Right cardiac atrium (tissue), 5 donors: ENCODE measurements around the gene ANKRD22. TPM values are rescaled to one million over a fixed set of nuclear protein-coding genes. Genes with fewer than 3 reads are reported as not detected.
"Not testable (repeated sequence)": the region's sequence is repeated elsewhere in the genome, so short reads cannot be mapped to it uniquely, and the experiment has no call there.

Experiments used
- ATAC-seq, 2 donors: fragments of 200-7000 bp; cut with Tn5 transposase; one replicate each; pipeline versions ENCODE4 v1.8.0 to v1.9.1; 2020; ENCODE audit warnings: moderate library complexity in 2 of 2, mild to moderate bottlenecking in 1 of 2
- DNase-seq, 3 donors: peaks; one replicate each; pipeline ENCODE4 v3.0.0-alpha.2; 2020
- H3K27ac ChIP-seq: one replicate; pipeline ENCODE4 v1.5.1; 2013; ENCODE audit warnings: mild to moderate bottlenecking, low read length, control low read depth, moderate library complexity
- H3K27me3 ChIP-seq: one replicate; pipeline ENCODE4 v1.6.1; 2013; ENCODE audit not compliant: control insufficient read depth, insufficient read depth
- H3K4me1 ChIP-seq: one replicate; pipeline ENCODE4 v1.6.1; 2013; ENCODE audit warnings: low read length; ENCODE audit not compliant: control insufficient read depth, insufficient read depth
- H3K4me3 ChIP-seq: one replicate; pipeline ENCODE4 v1.5.1; 2013; ENCODE audit warnings: low read length, control low read depth
- H3K9me3 ChIP-seq: one replicate; pipeline ENCODE4 v1.6.1; 2013; ENCODE audit warnings: low read length; ENCODE audit not compliant: control insufficient read depth
- whole genome bisulfite sequencing: extraction: QIAGEN DNeasy Blood & Tissue Kit; methylation state at CpG from one replicate; pipeline ENCODE4 v1.1.7; 2013; 5-methylcytosine and 5-hydroxymethylcytosine counted together
- intact Hi-C, 4 donors: fragments of 100-400 bp; cut with DNase I; formaldehyde crosslinking; loops; one replicate each; pipeline versions ENCODE4 v1.11.0 to v1.14.0; 2022 to 2023
- polyA plus RNA-seq: library from polyadenylated mRNA; stranded (reverse); fragments of 200-250 nt; gene quantifications from one replicate; pipeline ENCODE4 v1.2.3, GENCODE V29; 2013
- total RNA-seq, 4 donors: library from RNA; stranded (reverse); fragmentation: NEBNext Ultra II Directional; extraction: Animal tissue kit (Norgen Biotek cat#: 25700); gene quantifications; one replicate each; pipeline ENCODE4 v1.2.1, GENCODE V29; 2021
- donor health status: healthy with polysubstance abuse.
- donor health status: DM: no; HTN: yes; CAD: no.
- donor health status: DM: no; HTN: no; CAD: no.
- donor health status: DM: no; HTN: yes; CAD: no; lungs with severe emphysema.
- donor health status: DM: yes; HTN: yes; CAD: no.

The ANKRD22 gene
- total and polyA plus RNA-seq, 5 donors: 0.15 TPM; not detected in 4

- Histone ChIP-seq H3K9me3 (no peaks in the 10 kb centered on the region), H3K4me1 (no peaks in the 10 kb centered on the region), H3K27me3 (no peaks in the 10 kb centered on the region), H3K27ac (no peak overlapping the region), H3K4me3 (no peak overlapping the region)
- no peak for ATAC-seq
- intact Hi-C loops: no loop called here
- DNase-seq: no peak
Measured at GRCh38 chr10:88888810-88889445, 37.3 kb upstream of the ANKRD22 start.

GRCh38 chr10:88886557-88886956, 34.9 kb upstream of the ANKRD22 start:
- Histone ChIP-seq H3K4me1 (no peaks in the 10 kb centered on the region), H3K4me3 (no peak overlapping the region), H3K27me3 (no peaks in the 10 kb centered on the region), H3K9me3 (no peaks in the 10 kb centered on the region), H3K27ac (no peak overlapping the region)
- DNase-seq (no peak), ATAC-seq (no peak)
- intact Hi-C loops: no loop called here

- H3K4me1 ChIP-seq: no peaks in the 10 kb centered on the region
- no peak for ATAC-seq
- intact Hi-C loops: no loop called here
Measured at GRCh38 chr10:88883448-88883809, 31.8 kb upstream of the ANKRD22 start.

GRCh38 chr10:88882646-88883447, 31.2 kb upstream of the ANKRD22 start:
- H3K9me3 ChIP-seq, H3K4me1 ChIP-seq, ATAC-seq, H3K4me3 ChIP-seq, intact Hi-C loops, DNase-seq, H3K27me3 ChIP-seq, H3K27ac ChIP-seq: not testable (repeated sequence)
- WGBS: 62% methylated on average over 8 of the region's 8 CpGs

More at GRCh38 chr10:88883448-88883809, 31.8 kb upstream of the ANKRD22 start:
- Histone ChIP-seq H3K4me3 (no peak overlapping the region), H3K9me3 (no peaks in the 10 kb centered on the region), H3K27ac (no peak overlapping the region), H3K27me3 (no peaks in the 10 kb centered on the region)
- no peak for DNase-seq
- WGBS: 59% methylated on average over 2 of the region's 2 CpGs

- WGBS: 54% methylated on average over 5 of the region's 5 CpGs
- intact Hi-C loops: no loop called here
- H3K9me3 ChIP-seq: no peaks in the 10 kb centered on the region
- no peak overlapping the region for H3K27ac ChIP-seq
- ATAC-seq (no peak), DNase-seq (no peak)
- H3K27me3 ChIP-seq: no peaks in the 10 kb centered on the region
- no peak overlapping the region for H3K4me3 ChIP-seq
- H3K4me1 ChIP-seq: no peaks in the 10 kb centered on the region
Measured at GRCh38 chr10:88881922-88882645, 30.4 kb upstream of the ANKRD22 start.

GRCh38 chr10:88881320-88881719, 29.7 kb upstream of the ANKRD22 start:
- ATAC-seq (no peak), DNase-seq (peak in 1 of 3 donors; percentile 34)
- H3K4me3 ChIP-seq: peak overlapping the region; percentile 54
- H3K9me3 ChIP-seq: no peaks in the 10 kb centered on the region
- intact Hi-C loops: no loop called here
- 33% methylated on average over 6 of the region's 6 CpGs for WGBS
- no peaks in the 10 kb centered on the region for H3K27me3 ChIP-seq
- no peak overlapping the region for H3K27ac ChIP-seq
- no peaks in the 10 kb centered on the region for H3K4me1 ChIP-seq

- Histone ChIP-seq H3K4me1 (no peaks in the 10 kb centered on the region), H3K27me3 (no peaks in the 10 kb centered on the region), H3K4me3 (peak overlapping the region; percentile 54), H3K27ac (peak overlapping the region; percentile 49), H3K9me3 (no peaks in the 10 kb centered on the region)
- intact Hi-C loops: no loop called here
- DNase-seq: peak; percentile 87 to 96 (median 94)
- WGBS: under 1% methylated on average over 84 of the region's 84 CpGs
- peak; percentile 98 to 99 for ATAC-seq
Measured at GRCh38 chr10:88880282-88881076, 28.8 kb upstream of the ANKRD22 start.

GRCh38 chr10:88879534-88880281, 28.1 kb upstream of the ANKRD22 start, which contains the start of gene STAMBPL1:
STAMBPL1 (plus strand) TSS chr10:88880245; CDS start chr10:88901709, 21,464 bp downstream.
- WGBS: 4% methylated on average over 26 of the region's 26 CpGs
- Histone ChIP-seq H3K4me3 (peak within 1 kb of the TSS; percentile 54), H3K27me3 (no peaks in the 10 kb centered on the region), H3K27ac (peak within 1 kb of the TSS; percentile 50), H3K9me3 (no peaks in the 10 kb centered on the region), H3K4me1 (peaks cover 2% of the 10 kb centered on the region)
- peak in 1 of 3 donors; percentile 81 for DNase-seq
- intact Hi-C loops: loop anchor here in 1 of 4 donors (2.0 kb wide), 1 partner anchor 39 kb away; no protein-coding TSS in a partner anchor
- ATAC-seq: peak; percentile 71 to 79

- no peaks in the 10 kb centered on the region for H3K27me3 ChIP-seq
- ATAC-seq (no peak), DNase-seq (no peak)
- intact Hi-C loops: no loop called here
- H3K27ac ChIP-seq: no peak overlapping the region
- H3K4me3 ChIP-seq: no peak overlapping the region
- no peaks in the 10 kb centered on the region for H3K9me3 ChIP-seq
- H3K4me1 ChIP-seq: peaks cover 2% of the 10 kb centered on the region
- 93% methylated on average over 6 of the region's 6 CpGs for WGBS
Measured at GRCh38 chr10:88877298-88877697, 25.7 kb upstream of the ANKRD22 start.

GRCh38 chr10:88875081-88875480, 23.4 kb upstream of the ANKRD22 start:
- Histone ChIP-seq H3K4me3 (no peak overlapping the region), H3K4me1 (peaks cover 2% of the 10 kb centered on the region), H3K27ac (no peak overlapping the region), H3K27me3 (no peaks in the 10 kb centered on the region), H3K9me3 (no peaks in the 10 kb centered on the region)
- intact Hi-C loops: no loop called here
- ATAC-seq: no peak
- no peak for DNase-seq
